Nucleus accumbens (tissue), 56 donors: ENCODE measurements around the gene ZKSCAN4.

ENCODE experiments used
- DNase-seq, 56 donors: peaks; one replicate each; lab custom pipeline; 2025; lab: John Stamatoyannopoulos, UW

Gene ZKSCAN4

DNA sequence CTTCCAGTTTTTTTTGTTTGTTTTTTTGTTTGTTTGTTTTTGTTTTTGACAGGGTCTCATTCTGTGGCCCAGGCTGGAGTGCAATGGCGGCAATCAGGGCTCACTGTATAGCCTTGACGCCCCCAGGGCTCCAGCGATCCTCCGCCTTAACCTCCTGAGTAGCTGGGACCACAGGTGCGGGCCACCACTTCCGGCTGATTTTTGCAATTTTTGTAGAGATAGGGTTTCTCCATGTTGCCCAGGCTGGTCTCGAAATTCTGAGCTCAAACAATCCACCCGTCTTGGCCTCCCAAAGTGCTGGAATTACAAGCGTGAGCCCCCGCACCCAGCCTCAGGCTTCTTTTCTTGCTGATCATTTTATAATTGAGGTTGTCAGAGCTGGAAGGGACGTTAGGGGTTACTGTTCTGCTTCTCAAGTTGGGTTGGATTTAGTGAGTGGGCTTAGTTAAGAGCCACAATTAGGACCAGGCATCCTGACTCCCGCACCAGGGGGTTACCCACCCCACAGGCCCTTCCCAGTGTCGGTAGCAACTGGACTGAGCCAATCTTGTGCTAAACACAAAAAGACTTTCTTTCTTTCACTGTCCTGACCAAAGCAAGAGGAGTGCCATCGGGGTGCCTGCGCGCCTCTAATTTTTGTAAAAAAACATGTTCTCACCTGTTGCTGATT, 40.1 kb downstream of the ZKSCAN4 start:
- no peak for DNase-seq

DNA sequence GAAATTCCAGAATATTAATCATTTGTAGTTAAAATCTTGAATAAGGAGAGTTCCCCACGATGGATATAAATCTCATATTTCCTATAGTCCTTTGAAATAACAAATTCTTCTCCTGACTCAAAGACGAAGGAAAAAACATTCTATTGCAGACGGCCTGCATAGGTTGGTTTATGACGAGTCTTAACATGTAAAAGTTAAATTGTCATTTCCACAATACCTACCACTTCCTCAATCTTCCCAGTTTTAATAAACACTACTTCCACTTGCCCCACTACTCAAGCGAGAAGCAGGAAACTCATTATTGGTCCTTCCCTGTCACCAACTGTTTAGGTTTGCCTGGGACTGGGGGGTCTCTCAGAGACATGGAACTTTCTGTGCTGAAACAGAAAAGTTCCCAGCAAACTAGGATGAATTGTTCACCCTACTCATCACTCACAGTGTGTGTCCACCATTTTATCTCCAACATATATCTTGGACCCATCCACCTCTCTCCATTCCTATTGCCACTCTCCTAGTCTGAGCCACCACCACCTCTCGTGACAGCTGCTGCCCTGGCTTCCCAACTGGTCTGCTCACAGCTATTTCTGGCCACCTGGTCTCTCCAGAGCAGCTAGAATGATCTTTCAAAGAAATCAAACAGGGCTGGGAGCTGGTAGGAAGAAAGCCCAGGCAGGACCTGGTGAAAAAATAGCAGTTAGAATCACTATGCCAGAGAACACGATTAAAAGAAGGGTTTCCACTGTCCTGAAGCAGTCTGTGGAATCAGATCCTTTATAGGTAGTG, 42.1 kb downstream of the ZKSCAN4 start:
- no peak for DNase-seq

DNA sequence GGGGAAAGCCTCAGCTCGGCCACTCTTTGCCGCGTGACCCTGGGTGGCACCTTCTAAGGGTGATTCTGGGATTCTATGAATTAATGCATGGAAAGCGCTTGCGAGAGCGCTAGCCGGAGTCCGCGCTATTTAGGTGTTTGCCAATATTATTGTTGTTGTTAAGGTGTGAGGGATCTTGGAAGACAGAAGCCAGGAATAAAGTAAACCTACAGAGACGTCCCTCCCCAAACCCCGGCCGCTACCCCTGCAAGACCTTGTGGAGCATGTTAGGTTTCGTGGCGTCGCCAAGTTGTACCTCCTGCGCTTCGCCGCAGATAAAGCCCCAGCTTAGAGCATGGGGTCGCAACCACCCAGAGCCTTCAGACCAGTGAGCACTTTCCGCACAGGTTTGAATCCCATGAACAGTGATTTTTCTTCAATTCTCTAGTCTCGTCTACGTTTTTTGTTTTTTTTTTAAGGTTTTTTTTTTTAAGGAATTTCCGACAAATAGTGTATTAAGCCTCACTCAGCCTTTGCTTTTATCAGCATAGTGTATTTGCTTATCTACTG, 43.9 kb downstream of the ZKSCAN4 start:
- DNase-seq = no peak

DNA sequence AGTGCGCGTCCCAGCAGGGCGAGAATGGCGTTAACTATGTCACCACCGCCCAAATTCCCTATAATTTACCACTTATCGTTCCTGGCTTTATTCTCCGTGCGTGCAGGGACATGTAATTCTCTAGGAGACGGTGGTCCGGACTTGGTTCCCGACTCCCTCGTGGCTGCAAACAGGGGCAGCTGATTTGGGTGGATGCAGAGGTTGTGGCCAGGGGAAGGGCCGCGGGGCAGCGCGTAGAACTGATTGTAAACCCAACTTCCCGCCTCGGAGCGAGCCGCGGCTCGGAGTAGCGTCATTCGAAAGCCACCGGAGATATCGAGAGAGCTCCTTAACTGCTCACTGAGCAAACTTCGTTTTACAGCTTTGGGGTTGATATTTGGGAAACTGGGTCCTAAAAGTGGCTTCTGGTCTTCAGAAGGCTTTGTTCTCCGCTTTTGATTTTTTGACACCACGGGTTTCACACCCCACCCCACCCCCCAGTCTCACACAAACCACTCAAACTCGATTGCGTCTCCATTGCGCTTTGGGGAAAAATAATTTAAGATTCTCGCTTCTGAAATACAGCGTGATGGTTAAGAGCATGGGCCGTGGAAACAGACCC, 44.5 kb downstream of the ZKSCAN4 start:
- DNase-seq = no peak

DNA sequence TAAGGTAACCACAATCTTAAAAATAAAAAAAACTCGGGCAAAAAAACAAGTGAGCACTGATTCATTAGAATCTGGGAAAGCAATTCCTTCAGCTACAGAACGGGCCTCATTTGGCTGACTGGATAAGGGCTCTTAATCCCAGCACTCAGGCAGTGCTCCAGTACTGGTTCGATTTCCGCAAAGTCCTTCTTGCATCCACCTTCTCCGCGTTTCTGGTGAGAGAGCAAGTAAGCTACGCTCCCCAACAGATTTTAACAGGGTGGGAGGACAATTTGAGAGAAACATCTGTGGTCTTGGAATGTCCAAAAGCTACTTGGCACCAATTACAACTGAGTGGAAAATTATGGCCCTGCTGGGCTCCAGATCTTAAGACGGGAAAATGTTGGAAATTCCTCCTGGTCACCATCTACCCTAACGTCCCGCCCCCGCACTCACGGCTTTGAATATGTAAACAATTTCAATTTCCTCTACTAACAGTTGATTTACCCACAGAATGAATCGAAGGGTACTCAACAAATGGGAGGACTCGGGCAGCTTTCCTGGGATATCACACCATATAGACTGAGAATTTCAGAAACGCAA, 45.0 kb downstream of the ZKSCAN4 start:
- DNase-seq = no peak

DNA sequence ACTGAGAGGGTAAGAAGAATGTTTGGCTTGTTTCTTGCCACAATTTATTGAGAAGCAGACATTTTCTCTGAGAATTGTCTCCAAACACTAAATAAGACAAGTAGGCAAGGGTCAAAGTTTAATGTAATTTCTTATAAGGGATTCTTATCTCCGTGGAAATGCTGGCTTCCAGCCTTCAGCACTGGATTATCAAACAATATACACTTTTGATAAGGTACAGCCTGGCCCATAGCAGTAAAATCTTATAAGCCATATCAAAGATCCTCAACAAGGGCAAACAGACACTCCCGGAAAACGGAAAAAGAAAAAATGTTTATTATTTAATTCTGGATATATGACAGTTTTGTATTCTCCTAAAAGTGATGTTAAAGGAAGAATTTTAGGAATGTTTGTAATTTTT, 45.5 kb downstream of the ZKSCAN4 start:
- no peak for DNase-seq

DNA sequence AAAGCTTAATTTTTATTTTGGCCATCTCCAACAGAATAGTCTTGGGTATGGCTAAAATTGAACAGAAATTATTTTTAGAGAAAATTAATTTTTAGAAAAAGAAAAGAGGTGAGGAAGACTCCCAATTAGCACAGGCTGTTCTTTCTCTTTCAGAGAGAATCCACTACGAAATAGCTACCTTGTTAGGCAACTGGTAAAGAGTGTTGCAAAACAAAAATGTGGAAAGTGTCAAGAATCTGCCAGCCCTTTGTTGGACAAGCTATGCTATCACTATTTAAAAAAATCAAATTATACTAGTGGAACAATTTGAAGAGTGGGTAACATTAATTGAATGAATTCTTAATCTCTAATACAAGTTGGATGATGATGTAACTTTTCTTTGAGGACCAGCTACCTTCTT, 46.2 kb downstream of the ZKSCAN4 start:
- DNase-seq = no peak

DNA sequence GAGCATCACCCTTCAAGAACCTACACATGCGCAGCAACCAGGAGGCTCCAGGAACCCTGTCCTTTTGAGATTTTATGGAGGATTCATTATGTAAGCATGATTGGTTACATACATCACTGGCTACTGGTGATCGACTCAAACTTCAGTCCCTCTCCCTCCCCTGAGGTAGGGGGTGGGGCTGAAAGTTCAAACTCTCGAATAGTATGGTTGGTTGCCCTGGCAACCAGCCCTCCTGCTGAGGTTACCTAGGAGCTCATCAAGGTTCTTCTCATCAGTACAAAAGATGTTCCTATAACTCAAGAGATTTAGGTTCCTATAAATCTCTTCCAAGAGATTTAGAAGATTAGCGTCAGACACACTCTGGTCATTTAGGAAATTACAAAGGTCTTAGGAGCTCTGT, 48.9 kb downstream of the ZKSCAN4 start:
- DNase-seq = no peak

DNA sequence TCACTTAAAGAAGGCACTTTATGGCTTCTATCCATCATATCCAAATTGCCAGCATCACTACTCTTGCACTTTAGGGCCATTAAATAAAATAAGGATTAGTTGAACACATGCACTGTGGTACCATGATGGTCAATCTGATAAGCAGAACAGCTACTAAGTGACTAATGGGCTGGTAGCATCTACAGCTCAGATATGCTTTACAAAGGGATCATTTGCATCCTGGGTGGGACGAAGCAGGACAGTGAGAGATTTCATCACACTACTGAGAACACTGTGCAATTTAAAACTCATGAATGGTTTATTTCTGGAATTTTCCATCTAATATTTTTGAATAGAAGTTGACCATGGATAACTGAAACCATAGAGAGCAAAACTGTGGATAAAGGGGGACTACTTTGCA, 52.0 kb downstream of the ZKSCAN4 start:
- no peak for DNase-seq
